Measurements from ENCODE around the gene KATNA1.
A peak's percentile ranks its signal among the peaks of the same experiment; 100 is the strongest.

The KATNA1 gene

GRCh38 chr6:149608381-149608982 lies 40.0 kb downstream of the KATNA1 start:
- DNase-seq (ENCODE audit: low read depth), result no peak

DNA sequence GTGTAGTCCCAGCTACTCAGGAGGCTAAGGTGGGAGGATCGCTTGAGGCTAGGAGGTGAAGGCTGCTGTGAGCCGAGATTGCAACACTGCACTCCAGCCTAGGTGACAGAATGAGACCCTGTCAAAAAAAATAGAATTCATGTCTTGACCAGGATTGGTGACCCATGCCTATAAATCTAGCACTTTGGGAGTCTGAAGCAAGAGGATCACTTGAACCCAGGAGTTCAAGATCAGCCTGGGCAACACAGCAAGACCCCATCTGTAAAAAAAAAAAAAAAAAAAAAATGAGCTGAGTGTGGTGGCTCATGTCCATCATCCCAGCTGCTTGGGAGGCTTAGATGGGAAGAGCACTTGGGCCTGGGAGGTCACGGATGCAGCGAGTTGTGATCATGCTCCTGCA lies 48.0 kb downstream of the KATNA1 start:
- DNase-seq (ENCODE audit: low read depth), result no peak

- no peak for DNase-seq (ENCODE audit: low read depth)
Observed at GRCh38 chr6:149593408-149593807, 55.1 kb downstream of the KATNA1 start.

GRCh38 chr6:149592983-149593382 lies 55.5 kb downstream of the KATNA1 start:
- DNase-seq (ENCODE audit: low read depth), result no peak

DNA sequence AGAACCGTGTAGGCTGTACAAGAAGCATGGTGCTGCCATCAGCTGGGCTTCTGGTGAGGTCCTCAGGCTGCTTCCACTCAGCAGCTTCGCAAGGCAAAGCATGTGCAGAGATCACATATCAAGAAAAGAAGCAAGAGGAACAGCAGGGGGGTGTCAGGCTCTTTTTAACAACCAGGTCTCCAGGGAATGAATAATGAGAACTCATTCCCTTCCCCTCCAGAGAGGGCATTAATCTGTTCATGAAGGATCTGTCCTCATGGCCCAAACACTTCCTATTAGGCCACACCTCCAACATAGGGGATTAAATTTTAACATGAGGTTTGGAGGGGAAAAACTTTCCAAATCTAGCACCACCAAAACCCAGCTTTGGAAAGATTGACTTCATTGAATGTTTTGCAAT lies 62.4 kb downstream of the KATNA1 start:
- no peak for DNase-seq (ENCODE audit: low read depth)

GRCh38 chr6:149581349-149581748 lies 67.2 kb downstream of the KATNA1 start:
- no peak for DNase-seq (ENCODE audit: low read depth)

DNA sequence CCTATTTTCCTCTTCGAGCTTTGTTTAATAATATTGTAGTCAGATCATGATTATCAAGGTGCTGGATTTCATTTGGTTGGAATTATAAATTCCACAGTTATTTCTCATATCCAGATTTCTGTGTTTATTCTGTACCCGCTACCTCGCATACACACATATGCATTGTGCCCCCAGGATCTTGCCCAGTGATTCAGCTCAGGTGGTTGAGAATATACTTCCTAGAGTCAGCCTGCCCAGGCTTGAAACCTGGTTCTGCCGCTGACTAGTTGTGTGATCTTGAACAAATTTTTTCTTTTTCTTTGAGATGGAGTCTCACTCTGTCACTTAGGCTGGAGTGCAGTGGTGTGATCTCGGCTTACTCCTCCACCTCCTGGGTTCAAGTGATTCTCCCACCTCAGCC lies 67.6 kb downstream of the KATNA1 start:
- DNase-seq (ENCODE audit: low read depth), result no peak

- no peak for DNase-seq (ENCODE audit: low read depth)
Observed at GRCh38 chr6:149567945-149568585, 80.4 kb downstream of the KATNA1 start.

- no peak for DNase-seq (ENCODE audit: low read depth)
Observed at GRCh38 chr6:149567194-149567586, 81.3 kb downstream of the KATNA1 start.

GRCh38 chr6:149566410-149567193 lies 81.9 kb downstream of the KATNA1 start:
- peak; percentile 31 for DNase-seq (ENCODE audit: low read depth)

DNA sequence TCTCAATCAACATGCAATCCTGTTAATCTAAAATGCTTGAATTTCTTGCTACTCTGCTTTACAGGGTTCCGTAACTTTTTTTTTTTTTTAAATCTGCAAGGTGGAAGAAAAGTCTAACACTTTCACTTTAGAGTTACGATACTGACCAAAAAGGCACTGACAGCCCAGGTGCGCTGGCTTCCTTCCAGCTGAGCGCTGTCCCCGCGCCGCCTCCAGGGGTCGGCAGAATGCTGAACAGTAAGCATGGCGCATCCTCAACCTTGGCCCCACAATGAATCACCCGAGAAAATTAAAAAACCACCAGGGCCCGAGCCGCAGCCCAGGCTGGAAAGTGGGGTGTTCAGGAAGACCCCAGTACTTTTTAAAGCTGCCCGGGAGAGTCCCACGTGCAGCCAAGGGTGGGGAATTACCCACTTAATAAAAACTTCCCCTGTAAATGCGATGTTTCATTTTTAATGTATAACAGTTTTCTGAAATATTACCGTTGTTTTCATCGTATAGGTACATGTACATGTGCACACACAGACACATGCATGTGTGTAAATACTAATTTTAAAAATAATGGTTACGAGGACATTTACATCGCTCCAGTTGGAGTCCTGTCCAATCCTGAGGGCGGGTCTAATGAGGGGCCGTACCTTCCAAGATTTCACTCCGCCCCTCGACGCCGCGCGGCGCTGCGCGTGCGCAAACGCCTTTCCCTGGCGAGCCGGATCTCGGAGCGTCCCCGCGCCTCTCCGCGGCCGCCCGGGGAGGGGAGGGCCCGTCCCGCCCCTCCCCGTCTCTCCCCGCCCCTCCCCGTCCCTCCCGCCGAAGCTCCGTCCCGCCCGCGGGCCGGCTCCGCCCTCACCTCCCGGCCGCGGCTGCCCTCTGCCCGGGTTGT lies 82.7 kb downstream of the KATNA1 start, which contains the start of gene GINM1:
TSS of gene GINM1 (plus strand) at position 849 of the 883 bp plus-strand sequence. CDS start 40 bp downstream, outside the sequence.
- peak; percentile 90 for DNase-seq (ENCODE audit: low read depth)

- DNase-seq (ENCODE audit: low read depth), result no peak
Observed at GRCh38 chr6:149563928-149564325, 84.6 kb downstream of the KATNA1 start.

DNA sequence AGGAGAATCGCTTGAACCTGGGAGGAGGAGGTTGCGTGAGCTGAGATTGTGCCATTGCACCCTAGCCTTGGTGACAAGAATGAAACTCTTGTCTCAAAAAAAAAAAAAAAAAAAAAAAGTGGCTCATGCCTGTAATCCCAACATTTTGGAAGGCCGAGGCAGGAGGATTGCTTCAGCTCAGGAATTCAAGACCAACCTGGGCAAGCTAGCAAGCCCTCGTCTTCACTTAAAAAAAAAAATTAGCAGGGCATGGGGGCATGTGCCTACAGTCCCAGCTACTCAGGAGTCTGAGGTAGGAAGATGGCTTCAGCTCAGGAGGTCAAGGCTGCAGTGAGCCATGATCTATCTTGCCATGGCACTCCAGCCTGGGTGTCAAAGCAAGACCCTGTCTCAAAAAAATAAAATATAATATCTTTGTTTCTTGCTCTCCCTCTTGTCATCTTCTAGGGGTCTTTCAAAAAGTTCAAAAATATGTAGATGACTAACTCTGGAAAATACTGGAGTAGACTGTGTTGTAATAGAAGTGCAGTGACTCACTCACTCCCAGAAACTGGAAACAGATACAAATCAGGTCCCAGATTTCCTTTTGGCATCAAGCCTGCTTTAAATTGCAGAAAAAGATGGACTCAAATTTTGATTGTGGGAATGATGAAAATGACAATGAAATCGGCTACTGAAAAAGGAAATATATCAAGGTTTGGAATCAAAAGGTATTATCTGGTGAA lies 85.1 kb downstream of the KATNA1 start:
- DNase-seq (ENCODE audit: low read depth), result no peak

GRCh38 chr6:149560736-149561135 lies 87.8 kb downstream of the KATNA1 start:
- DNase-seq (ENCODE audit: low read depth), result no peak

GRCh38 chr6:149559389-149559788 lies 89.1 kb downstream of the KATNA1 start:
- DNase-seq (ENCODE audit: low read depth), result no peak

DNA sequence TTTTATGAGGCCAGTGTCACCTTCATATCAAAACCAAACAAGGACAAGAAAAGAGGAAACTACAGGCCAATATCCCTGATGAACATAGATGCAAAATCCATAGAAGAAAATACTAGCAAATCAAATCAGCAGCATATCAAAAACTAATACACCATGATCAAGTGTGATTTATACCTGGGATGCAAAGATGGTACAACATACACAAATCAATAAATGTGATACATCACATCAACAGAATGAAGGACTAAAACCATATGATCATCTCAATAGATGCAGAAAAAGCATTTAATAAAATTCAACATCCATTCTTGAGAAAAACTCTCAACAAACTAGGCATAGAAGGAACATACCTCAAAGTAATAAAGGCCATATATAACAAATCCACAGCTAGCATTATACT lies 90.5 kb downstream of the KATNA1 start:
- DNase-seq (ENCODE audit: low read depth), result no peak

DNA sequence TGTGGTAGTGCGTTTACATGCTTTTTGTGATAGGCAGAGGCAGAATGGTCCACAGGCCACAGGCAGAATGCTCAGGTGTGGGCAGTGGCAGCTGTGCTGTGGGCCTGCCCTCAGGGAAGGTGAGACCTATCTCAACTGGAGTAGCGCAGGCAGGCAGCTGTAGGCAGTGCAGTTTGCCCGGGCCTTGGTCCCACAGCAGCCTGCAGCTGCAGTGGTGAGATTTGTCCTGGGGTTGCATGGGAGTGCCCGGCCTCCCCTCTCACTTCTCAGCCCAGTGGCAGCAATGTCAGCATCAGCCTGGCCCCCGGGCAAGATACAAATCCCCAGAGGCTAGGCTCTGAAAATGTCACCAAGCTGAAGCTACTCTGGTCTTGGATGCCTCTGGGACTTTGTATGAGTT lies 96.6 kb downstream of the KATNA1 start:
- no peak for DNase-seq (ENCODE audit: low read depth)

DNA sequence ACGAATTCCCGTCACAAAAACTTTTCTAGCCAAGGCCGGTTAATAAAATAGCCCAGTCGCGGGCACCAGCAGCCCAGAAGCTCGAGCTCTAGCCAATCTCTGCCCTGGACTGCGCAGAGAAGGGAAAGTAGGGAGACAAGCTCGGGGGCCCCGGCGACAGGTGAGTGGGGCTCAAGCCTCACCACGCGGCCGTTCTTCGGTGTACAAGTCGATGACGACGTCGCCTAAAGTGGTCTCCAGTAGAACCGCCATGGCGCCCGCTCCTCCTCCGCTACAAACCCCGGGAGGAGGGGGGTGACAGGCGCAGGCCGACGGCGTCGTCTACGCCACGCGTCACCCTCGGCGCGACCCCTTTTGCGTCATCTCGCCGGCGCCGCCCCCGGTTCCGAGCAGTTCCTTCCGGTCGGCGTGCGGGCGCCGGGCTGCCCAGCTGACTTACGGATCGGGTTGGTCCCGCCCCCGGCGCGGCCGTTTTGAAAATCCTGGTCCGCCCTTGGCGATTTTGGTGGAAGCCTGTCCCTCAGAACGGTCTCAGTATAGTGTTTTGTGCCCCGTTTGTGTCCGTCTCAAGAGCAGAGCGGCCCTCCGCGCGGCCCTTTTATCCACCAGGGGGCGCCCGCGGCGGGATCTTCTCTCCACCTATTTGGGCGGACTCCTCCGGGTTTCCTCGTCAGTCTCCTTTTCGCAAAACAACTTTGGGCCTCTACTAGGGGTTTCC lies 102.6 kb downstream of the KATNA1 start, which contains the start of gene PPIL4:
TSS of gene PPIL4 (minus strand) at position 290 of the 718 bp plus-strand sequence. CDS start at position 252, 38 bp downstream.
- DNase-seq (ENCODE audit: low read depth), result peak; percentile 93

DNA sequence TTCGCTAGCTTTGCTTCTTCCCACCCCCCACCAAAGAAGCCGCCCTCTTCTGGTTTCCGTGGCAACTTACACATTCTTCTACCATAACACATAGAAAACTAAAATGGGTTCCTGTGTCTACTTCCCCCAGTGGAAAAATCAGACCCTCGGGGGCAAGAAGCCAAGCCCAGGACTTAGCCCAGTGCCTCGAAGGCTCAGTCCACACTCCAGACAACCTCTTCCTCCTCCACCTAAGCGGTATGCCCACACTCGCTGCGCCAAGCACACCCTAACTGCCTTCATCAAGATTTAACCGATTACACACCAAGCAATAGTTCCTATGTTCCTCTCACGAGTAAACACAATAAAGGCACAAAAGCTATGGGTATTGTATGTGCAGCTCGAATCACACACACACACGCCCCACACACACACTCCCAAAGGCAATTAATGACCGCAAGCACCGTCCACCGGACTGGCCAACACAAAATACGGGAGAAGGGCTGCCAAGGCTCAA lies 103.2 kb downstream of the KATNA1 start:
- peak; percentile 31 for DNase-seq (ENCODE audit: low read depth)
